Measurements from ENCODE around the gene SEPTIN10.

GRCh38 chr2:109507828-109508227 is 105.9 kb downstream of the SEPTIN10 start:
- TF ChIP-seq CTCF (conservative IDR thresholded peaks at IDR 0.05) = no peak
- TF ChIP-seq EZH2 (IDR thresholded peaks at IDR 0.05; ENCODE audit: low read depth) = no peak
